Inflammatory macrophage (primary cell): Measurements from ENCODE around the gene COPS4.
"Not testable (repeated sequence)": the region's sequence is repeated elsewhere in the genome, so short reads cannot be mapped to it uniquely, and the experiment has no call there.

Experiments
- DNase-seq, 2 donors: peaks; one replicate each; pipeline ENCODE4 v3.0.0-alpha.2; 2020 to 2022

The COPS4 gene

DNA sequence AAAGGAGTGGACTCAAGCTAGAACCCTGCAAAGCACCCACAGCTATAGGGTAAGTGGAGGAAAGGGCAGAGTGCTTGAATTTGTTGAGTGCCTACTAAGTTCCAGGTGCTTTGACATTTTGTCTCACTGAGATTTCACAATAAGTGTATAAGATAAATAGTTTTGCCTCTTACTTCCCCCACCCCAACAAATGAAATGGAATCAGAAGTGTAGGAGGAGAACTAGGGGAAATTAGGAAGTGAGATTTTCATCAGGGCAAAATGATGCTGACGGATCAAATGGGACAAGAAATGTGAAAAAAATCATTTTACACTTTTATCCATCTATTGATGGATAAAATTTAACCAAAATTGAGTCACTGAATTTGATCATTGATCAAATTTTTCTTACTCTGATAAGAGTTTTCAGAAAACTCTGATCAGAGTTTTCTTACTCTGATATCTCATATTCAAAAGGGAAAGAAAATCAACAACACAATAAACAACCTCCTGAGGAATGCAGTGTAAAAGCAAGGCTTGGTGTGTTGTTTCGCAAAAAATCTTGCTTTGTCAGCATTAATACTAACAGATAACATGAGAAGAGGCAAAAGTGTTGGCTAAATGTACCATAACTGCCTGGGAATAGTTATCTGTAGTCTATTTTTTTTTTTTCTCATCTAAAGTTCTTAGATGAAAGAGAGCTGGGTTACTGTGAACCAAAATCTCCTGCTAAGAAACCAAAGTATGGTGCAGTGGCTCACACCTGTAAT lies 54.6 kb downstream of the COPS4 start:
- DNase-seq = peak in 1 of 2 donors; percentile 28

- no peak for DNase-seq
Measured at GRCh38 chr4:83093060-83093640, 58.2 kb downstream of the COPS4 start.

GRCh38 chr4:83096397-83096796 lies 61.4 kb downstream of the COPS4 start:
- no peak for DNase-seq

GRCh38 chr4:83104991-83105390 lies 70.0 kb downstream of the COPS4 start:
- no peak for DNase-seq

DNA sequence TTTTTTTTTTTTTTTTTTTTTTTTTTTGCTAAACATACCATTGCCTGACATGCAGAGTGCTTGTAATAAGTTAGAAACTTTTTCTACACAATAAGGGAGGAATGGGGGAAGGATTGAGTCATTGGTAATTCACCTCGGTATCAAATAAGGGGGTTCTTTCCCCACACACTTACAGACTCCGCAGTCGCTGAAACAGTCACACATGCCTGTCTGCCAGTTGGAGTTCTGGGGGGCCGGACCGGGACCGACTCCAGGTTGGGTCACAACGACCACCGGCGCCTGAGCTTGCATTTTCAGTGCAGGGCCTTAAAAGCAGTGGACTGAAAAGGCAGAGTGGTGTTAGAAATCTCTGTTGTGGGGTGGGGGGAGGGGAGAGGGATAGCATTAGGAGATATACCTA lies 72.6 kb downstream of the COPS4 start:
- no peak for DNase-seq

DNA sequence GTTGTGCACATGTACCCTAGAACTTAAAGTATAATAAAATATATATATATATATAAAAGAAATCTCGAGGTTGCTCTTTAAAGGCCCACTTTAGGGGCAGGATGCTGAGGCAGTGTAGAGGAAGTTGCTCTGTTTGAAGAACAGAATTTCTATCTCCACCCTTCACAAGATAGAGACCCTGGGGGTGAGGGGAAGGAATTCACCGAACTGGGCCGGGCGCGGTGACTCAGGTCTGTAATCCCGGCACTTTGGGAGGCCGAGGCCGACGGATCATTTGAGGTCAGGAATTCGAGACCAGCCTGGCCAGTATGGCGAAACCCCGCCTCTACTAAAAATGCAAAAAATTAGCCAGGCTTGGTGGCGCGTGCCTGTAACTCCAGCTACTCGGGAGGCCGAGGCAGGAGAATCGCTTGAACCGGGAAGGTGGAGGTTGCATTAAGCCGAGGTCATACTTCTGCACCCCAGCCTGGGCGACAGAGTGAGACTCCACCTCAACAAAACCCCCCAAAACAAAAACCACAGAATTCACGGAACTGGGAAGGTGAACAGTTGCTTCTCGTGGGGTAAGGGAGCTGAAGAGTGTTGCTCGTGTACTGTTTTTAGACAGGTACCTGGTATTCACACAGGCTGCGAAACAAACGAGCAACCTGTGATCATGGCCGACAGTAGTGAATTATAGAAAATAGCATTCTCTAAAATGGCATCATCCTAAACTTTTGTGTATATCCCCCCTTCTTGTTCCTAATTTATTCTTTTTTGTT lies 73.3 kb downstream of the COPS4 start:
- no peak for DNase-seq

DNA sequence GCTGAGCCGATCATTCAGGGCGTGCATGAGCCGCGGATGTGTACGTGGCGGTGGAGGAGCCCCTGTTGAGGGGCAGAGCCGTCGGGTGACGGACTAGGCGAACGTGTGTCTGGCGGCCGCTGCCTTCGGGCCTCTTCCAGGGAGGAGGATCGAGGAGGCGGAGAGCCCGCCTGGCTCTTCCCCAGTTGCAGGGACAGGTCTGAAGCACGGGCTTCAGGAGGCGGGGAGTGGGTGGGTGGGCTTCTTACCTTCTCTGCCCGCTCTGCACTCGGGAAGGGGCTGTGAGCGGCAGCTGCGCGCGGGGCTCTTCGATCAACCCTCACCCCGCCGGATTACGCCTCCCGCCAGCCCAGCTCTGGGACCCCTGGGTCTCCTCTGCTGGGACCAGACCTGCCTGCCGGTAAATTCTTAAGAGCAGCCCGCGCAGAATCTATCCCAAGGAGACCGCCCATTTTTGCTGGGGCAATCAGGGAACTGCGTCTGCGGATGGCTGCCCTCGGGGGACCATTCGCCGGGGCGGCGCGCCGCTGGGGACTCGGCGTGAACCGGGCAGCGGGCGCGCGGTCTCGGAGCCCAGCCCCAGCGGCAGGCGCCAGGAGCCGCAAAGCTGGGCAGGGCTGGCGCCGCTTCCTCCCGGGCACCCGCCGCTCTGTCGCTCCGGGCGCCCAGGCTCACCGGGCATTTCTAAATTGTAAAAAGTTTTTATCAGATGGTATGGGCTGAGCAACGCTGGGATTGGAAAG lies 74.7 kb downstream of the COPS4 start:
- DNase-seq = peak; percentile 52 to 63

DNA sequence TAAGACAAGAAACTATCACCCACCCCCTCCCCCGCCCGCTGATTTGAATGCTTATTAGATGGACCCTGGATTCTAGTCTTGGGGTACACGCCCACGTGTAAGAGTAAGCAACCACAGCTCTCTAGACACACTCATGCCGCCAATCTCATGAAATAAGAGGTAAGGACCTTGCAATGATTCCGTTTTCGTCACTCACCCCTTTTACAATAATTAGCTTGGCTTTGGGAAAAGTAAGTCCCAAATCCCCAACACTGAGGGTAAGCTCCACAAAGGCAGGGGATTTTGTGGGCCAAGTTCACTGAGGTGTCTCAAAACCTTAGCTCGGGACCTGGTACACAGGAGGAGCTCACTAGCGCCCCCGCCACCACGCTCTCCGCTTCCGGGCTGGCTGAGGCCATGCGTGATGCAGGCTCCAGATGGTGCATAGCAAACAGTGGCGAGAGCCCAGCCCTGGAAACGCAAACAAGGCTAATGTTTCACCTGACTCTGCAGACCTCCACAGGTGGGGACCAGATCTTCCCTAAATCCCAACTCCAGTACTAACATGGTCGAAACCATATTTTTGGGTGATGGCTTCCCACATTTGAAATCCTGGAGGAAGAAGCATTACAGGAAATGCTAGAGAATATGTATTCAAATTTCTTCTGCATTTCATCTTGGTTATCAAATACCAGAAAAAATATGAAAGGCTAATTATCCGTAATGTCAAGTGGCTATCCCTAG lies 75.4 kb downstream of the COPS4 start:
- peak; percentile 82 to 85 for DNase-seq

DNA sequence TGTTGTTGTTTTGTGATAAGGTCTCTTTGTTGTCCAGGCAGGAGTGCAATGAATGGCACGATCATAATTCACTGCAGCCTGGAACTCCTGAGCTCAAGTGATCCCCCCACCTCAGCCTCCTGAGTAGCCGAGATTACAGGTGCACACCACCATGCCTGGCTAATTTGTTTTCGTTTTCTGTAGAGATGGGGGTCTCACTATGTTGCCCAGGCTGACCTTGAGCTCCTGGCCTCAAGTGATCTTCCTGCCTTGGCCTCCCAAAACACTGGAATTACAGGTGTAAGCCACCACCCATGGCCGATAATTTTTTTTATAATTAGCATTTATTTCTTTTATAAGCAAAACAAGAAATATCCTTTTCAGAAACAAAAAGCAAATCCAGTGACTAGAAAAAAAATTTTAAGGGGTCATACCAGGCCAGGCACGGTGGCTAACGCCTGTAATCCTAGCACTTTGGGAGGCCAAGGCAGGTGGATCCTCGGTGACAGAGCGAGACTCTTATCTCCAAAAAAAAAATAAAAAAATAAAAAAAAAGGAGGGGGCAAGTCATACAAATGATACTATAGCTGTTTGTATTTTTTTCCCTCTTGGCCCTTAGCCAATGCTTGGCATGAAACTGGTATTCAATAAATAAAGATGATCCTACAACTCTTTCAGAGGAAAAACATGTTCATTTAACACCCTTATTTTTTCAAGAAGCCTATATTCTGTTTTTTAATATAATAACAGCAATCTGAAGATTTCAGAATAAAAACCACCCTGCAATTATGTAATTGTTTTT lies 76.2 kb downstream of the COPS4 start:
- DNase-seq = no peak

- not testable (repeated sequence) for DNase-seq
Measured at GRCh38 chr4:83111751-83112141, 76.8 kb downstream of the COPS4 start.

DNA sequence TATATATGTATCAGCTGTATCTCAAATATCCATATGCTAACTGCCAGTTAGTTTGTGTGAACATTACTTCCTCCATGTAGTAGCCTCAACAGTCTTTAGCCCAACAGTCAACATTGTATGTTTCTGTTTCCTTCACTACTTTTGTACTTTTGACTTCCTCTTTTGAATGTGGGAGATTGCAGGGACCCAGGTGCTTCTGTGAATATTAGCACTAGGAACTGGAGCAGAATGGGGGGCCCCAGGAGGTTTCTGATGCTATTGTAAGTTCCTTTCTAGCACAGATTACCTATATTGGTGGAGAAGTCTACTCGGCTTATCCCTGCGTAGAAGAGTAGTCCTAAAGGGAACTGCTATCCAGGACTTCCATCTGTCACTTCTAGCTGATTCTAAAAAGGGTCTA lies 77.2 kb downstream of the COPS4 start:
- peak; percentile 18 to 72 for DNase-seq

- no peak for DNase-seq
Measured at GRCh38 chr4:83112678-83113428, 77.9 kb downstream of the COPS4 start.

DNA sequence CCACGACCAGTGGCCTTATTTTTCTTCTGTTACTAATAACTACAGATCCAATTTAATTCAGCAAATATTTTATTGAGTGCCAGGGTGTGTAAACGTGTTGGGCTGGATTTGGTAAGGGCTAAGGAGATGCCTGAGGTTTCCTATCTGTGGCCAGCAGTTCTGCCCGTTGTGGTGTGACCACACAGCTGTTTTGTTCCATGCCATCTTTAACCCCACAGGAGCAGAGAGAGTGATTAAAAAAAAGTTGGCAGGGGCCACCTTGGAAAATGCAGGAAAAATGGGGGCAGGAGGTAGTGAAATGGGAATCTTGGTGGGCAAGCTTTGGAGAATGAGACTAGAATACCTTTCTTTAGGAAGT lies 78.4 kb downstream of the COPS4 start:
- no peak for DNase-seq

GRCh38 chr4:83114576-83114975 lies 79.6 kb downstream of the COPS4 start, which contains the start of gene PLAC8:
PLAC8 (minus strand) TSS chr4:83114729; CDS start chr4:83107921, 6,808 bp downstream.
- peak in 1 of 2 donors; percentile 55 for DNase-seq

GRCh38 chr4:83115000-83115399 lies 80.0 kb downstream of the COPS4 start:
- DNase-seq = no peak

DNA sequence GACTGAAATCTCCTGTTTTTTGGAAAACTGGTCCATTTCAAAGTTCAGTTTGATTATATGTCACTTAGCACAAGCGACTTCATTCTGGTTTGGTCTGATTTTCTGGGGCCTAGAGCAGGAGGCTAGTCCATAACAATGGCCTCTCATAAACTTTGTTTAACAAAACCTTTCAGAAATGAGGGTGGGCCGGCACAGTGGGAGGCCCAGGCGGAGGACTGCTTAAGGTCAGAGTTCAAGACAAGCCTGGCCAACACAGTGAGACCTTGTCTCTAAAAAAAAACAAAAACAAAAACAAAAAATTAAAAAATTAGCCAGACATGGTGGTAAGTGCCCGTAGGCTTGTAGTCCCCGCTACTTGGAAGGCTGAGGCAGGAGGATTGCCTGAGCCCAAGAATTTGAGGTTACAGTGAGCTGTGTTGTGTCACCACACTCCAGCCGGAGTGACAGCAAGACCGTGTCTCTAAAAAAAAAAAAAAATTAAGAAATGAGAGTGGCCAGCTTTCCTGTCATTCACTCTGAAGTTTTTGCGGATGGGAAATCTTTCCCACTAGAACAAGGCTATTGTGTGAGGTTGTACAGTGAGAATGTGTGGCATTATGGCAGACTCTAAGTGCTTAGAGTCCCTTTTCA lies 80.8 kb downstream of the COPS4 start:
- peak in 1 of 2 donors; percentile 17 for DNase-seq

DNA sequence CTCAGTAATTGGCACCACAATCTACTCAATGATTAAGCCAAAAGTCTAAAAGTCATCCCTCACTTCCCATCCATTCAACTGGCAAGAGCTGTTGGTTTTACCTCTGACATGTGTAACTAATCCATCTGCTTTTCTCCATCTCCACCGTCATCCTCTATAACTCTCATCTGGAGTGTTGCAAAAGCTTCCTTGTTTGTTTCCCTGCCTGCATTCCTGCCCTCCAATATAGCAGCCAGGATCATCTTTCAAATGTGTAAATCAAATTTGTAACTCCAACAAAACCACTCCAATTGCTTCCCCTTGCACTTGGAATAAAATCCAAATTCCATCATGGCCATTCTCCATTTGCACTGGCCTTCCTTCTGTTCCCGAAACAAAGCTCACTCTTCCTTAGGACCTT lies 83.9 kb downstream of the COPS4 start:
- DNase-seq = no peak

DNA sequence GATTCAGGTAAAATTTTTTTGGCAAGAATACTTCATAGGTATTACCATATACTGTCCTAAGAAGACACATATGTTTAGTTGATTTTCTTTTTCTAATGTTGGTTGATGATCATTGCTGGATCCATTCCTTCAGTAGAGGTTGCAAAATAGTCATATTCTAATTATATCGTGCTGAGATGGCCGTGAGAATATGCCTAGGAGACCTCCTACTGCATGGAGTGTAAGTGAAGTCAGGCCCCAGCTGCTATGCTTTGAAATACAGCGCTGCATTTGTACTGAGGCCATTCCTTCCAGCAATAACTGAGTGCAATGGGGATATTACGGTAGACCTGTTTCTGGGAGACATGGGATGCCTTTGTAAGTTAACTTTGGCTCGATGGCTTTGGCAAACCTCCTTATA lies 86.3 kb downstream of the COPS4 start:
- DNase-seq = no peak

DNA sequence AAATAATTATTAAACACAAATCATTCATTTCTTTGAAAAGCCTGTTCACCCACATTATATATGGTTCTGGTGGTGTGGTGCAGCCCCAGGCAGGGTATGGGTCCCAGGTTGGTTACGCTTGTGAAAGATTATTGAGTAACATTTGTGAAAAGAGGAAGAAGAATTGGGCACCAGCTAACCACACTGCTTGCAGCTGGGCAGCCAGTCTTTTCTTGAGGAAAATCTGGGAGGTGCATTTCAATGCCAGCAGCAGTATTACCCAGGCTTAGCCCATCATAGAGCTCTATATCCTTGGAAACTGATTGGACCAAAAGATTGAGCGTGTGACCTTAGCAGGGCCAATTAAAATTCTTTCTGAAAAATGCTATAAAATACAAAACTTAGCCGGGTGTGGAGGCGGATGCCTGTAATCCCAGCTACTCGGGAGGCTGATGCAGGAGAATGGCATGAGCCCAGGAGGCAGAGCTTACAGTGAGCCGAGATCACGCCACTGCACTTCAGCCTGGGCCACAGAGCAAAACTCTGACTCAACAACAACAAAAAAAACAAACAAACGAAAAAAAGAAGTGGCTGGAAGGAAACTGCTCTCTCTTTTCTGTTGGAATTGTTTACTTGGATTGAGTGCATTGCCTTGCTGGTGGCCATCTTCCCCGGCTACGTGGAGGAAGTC lies 89.3 kb downstream of the COPS4 start:
- DNase-seq = peak; percentile 74 to 90
